HL-60 (cell line): ENCODE results near the gene GSTM2.

Experiments used
- DNase-seq, 2 experiments: peaks; one replicate each; pipeline ENCODE4 v3.0.0-alpha.2; 2010 to 2020; ENCODE audit warnings: low read depth in 1 of 2, low spot score in 1 of 2
- H3K27ac ChIP-seq: fragments of 250-450 bp; sonication (Bioruptor Pico); replicated peaks from 2 replicates; pipeline ENCODE4 v1.5.1; 2020; ENCODE audit warnings: mild to moderate bottlenecking, moderate library complexity
- H3K27me3 ChIP-seq: fragments of 250-450 bp; sonication (Bioruptor Pico); 2 replicates; pipeline ENCODE4 v1.5.1; 2021; ENCODE audit warnings: mild to moderate bottlenecking, moderate library complexity; ENCODE audit not compliant: insufficient read depth, poor library complexity, severe bottlenecking
- H3K4me3 ChIP-seq: replicated peaks from 2 replicates; pipeline ENCODE4 v1.5.1; 2011; ENCODE audit warnings: mild to moderate bottlenecking, control low read depth, low read length; ENCODE audit not compliant: insufficient read depth
- GABPA ChIP-seq: IDR thresholded peaks from 2 replicates; pipeline ENCODE4 v1.6.1; 2012; ENCODE audit warnings: low read depth
- POLR2AphosphoS5 ChIP-seq: IDR thresholded peaks from 2 replicates; pipeline ENCODE4 v1.6.1; 2012; ENCODE audit warnings: low read depth
- SPI1 ChIP-seq: IDR thresholded peaks from 2 replicates; pipeline ENCODE4 v1.6.1; 2012; ENCODE audit warnings: low read depth, mild to moderate bottlenecking, borderline replicate concordance
- TF ChIP-seq, protein P1 (sequence below): IDR thresholded peaks from 2 replicates; pipeline ENCODE4 v1.6.1; 2012; ENCODE audit warnings: low read depth; ENCODE audit not compliant: insufficient replicate concordance
- TF ChIP-seq, protein P2 (sequence below): IDR thresholded peaks from one replicate; pipeline ENCODE4 v1.5.1; 2011; ENCODE audit warnings: low read length, control low read depth, inconsistent platforms; ENCODE audit not compliant: insufficient read depth

The GSTM2 gene

GRCh38 chr1:109657970-109658369 is 9.9 kb upstream of the GSTM2 start:
- Histone ChIP-seq H3K27me3 (no peaks in the 10 kb centered on the region), H3K4me3 (no peak overlapping the region)
- TF ChIP-seq, protein P1, sequence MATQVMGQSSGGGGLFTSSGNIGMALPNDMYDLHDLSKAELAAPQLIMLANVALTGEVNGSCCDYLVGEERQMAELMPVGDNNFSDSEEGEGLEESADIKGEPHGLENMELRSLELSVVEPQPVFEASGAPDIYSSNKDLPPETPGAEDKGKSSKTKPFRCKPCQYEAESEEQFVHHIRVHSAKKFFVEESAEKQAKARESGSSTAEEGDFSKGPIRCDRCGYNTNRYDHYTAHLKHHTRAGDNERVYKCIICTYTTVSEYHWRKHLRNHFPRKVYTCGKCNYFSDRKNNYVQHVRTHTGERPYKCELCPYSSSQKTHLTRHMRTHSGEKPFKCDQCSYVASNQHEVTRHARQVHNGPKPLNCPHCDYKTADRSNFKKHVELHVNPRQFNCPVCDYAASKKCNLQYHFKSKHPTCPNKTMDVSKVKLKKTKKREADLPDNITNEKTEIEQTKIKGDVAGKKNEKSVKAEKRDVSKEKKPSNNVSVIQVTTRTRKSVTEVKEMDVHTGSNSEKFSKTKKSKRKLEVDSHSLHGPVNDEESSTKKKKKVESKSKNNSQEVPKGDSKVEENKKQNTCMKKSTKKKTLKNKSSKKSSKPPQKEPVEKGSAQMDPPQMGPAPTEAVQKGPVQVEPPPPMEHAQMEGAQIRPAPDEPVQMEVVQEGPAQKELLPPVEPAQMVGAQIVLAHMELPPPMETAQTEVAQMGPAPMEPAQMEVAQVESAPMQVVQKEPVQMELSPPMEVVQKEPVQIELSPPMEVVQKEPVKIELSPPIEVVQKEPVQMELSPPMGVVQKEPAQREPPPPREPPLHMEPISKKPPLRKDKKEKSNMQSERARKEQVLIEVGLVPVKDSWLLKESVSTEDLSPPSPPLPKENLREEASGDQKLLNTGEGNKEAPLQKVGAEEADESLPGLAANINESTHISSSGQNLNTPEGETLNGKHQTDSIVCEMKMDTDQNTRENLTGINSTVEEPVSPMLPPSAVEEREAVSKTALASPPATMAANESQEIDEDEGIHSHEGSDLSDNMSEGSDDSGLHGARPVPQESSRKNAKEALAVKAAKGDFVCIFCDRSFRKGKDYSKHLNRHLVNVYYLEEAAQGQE = no peak
- TF ChIP-seq POLR2AphosphoS5 (no peak), GABPA (no peak), SPI1 (no peak)
- TF ChIP-seq, protein P2, sequence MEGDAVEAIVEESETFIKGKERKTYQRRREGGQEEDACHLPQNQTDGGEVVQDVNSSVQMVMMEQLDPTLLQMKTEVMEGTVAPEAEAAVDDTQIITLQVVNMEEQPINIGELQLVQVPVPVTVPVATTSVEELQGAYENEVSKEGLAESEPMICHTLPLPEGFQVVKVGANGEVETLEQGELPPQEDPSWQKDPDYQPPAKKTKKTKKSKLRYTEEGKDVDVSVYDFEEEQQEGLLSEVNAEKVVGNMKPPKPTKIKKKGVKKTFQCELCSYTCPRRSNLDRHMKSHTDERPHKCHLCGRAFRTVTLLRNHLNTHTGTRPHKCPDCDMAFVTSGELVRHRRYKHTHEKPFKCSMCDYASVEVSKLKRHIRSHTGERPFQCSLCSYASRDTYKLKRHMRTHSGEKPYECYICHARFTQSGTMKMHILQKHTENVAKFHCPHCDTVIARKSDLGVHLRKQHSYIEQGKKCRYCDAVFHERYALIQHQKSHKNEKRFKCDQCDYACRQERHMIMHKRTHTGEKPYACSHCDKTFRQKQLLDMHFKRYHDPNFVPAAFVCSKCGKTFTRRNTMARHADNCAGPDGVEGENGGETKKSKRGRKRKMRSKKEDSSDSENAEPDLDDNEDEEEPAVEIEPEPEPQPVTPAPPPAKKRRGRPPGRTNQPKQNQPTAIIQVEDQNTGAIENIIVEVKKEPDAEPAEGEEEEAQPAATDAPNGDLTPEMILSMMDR = no peak

GRCh38 chr1:109658533-109659042 is 9.3 kb upstream of the GSTM2 start:
- no peak overlapping the region for H3K4me3 ChIP-seq
- no peak overlapping the region for H3K27ac ChIP-seq
- TF ChIP-seq POLR2AphosphoS5 (peak; percentile 19; the same call in 1 of the 2 replicates), GABPA (no peak)
- peak in 1 of 2 experiments; percentile 25 for DNase-seq
- no peaks in the 10 kb centered on the region for H3K27me3 ChIP-seq

More at GRCh38 chr1:109657970-109658369, 9.9 kb upstream of the GSTM2 start:
- H3K27ac ChIP-seq = no peak overlapping the region
- DNase-seq = peak in 1 of 2 experiments; percentile 0

DNA sequence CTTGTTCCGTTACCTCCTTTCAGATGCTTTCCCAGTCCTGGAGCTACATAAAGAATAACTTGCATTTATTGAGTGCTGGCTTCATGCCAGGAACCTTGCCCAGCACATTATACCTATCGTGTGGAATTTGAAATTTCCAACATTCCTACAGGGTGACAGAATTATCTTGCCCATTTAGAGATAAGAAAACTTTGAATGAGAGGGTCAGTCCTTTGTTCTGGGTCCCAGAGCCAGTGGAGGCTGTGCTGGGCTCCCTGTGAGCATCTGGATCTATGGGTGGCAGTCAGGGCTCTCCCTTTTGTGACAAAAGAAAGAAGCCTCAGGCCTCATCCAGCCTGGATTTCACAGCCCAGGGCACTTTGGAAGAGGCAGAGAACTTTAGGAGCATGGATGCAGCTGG is 8.7 kb upstream of the GSTM2 start:
- no peak overlapping the region for H3K27ac ChIP-seq
- no peak for TF ChIP-seq SPI1
- no peak for TF ChIP-seq POLR2AphosphoS5
- TF ChIP-seq, protein P2 = no peak
- no peak for TF ChIP-seq GABPA
- TF ChIP-seq, protein P1 = no peak
- no peaks in the 10 kb centered on the region for H3K27me3 ChIP-seq
- no peak overlapping the region for H3K4me3 ChIP-seq
- DNase-seq = no peak

GRCh38 chr1:109659997-109660690 is 7.7 kb upstream of the GSTM2 start:
- Histone ChIP-seq H3K27me3 (no peaks in the 10 kb centered on the region), H3K27ac (no peak overlapping the region), H3K4me3 (no peak overlapping the region)
- TF ChIP-seq, protein P2 = no peak
- TF ChIP-seq SPI1 = peak; percentile 2; the same call in 1 of the 2 replicates
- DNase-seq = peak in 1 of 2 experiments; percentile 63
